ENCODE data around the gene LMLN. TPM values are rescaled to one million over a fixed set of nuclear protein-coding genes. Genes with fewer than 3 reads are reported as not detected.

LMLN gene
- total RNA-seq, 1 experiment from 2014 or later: 17.4 TPM

- BruUV-seq (replicated peaks): no TSS peak
- Histone ChIP-seq H3K36me3 (ENCODE audit: insufficient read depth, low read length, poor library complexity, severe bottlenecking) (peaks cover 5% of the 10 kb centered on the region), H3K4me1 (ENCODE audit: insufficient read depth, low read length, poor library complexity, severe bottlenecking) (no peaks in the 10 kb centered on the region), H3K9me3 (ENCODE audit: low read depth, low read length, poor library complexity, severe bottlenecking) (no peaks in the 10 kb centered on the region), H3K27me3 (replicated peaks; ENCODE audit: insufficient read depth, low read depth, low read length, poor library complexity) (no peaks in the 10 kb centered on the region), H3K27ac (ENCODE audit: low read depth, low read length, poor library complexity, severe bottlenecking) (no peak overlapping the region), H3K4me3 (ENCODE audit: low read depth, low read length, poor library complexity, severe bottlenecking) (no peak overlapping the region)
- POLR2A ChIA-PET (ENCODE audit: low non-redundant PET): no interaction called here
- DNase-seq (ENCODE audit: low spot score): no peak
- CTCF ChIA-PET: no interaction called here
- intact Hi-C loops (cut with micrococcal nuclease; ENCODE audit: unreplicated experiment): no loop called here
- TF ChIP-seq EZH2 (IDR thresholded peaks at IDR 0.05; ENCODE audit: borderline replicate concordance, low read depth, low read length, poor library complexity, severe bottlenecking) (no peak), CTCF (conservative IDR thresholded peaks at IDR 0.05; ENCODE audit: low read depth, low read length) (no peak)
Measured at GRCh38 chr3:198043119-198043518, 83.1 kb downstream of the LMLN start.

GRCh38 chr3:198046120-198046857 is 86.3 kb downstream of the LMLN start:
- H3K9me3 ChIP-seq (ENCODE audit: low read depth, low read length, poor library complexity, severe bottlenecking): no peaks in the 10 kb centered on the region
- BruUV-seq (replicated peaks): no TSS peak
- no peak overlapping the region for H3K4me3 ChIP-seq (ENCODE audit: low read depth, low read length, poor library complexity, severe bottlenecking)
- TF ChIP-seq EZH2 (IDR thresholded peaks at IDR 0.05; ENCODE audit: borderline replicate concordance, low read depth, low read length, poor library complexity, severe bottlenecking) (no peak), CTCF (conservative IDR thresholded peaks at IDR 0.05; ENCODE audit: low read depth, low read length) (no peak)
- intact Hi-C loops (cut with micrococcal nuclease; ENCODE audit: unreplicated experiment): no loop called here
- no peaks in the 10 kb centered on the region for H3K36me3 ChIP-seq (ENCODE audit: insufficient read depth, low read length, poor library complexity, severe bottlenecking)
- H3K27ac ChIP-seq (ENCODE audit: low read depth, low read length, poor library complexity, severe bottlenecking): no peak overlapping the region
- no peaks in the 10 kb centered on the region for H3K27me3 ChIP-seq (replicated peaks; ENCODE audit: insufficient read depth, low read depth, low read length, poor library complexity)
- H3K4me1 ChIP-seq (ENCODE audit: insufficient read depth, low read length, poor library complexity, severe bottlenecking): no peaks in the 10 kb centered on the region
- ChIA-PET CTCF (no interaction called here), POLR2A (ENCODE audit: low non-redundant PET) (interaction anchor here (0.6 kb wide), 1 partner anchor 1473 kb away, joined by 9 read pairs; no protein-coding TSS in a partner anchor)
- DNase-seq (ENCODE audit: low spot score): peak; percentile 10

GRCh38 chr3:198048445-198048844 is 88.4 kb downstream of the LMLN start:
- ChIA-PET CTCF (no interaction called here), POLR2A (ENCODE audit: low non-redundant PET) (no interaction called here)
- Histone ChIP-seq H3K27me3 (replicated peaks; ENCODE audit: insufficient read depth, low read depth, low read length, poor library complexity) (no peaks in the 10 kb centered on the region), H3K9me3 (ENCODE audit: low read depth, low read length, poor library complexity, severe bottlenecking) (no peaks in the 10 kb centered on the region), H3K4me3 (ENCODE audit: low read depth, low read length, poor library complexity, severe bottlenecking) (no peak overlapping the region), H3K27ac (ENCODE audit: low read depth, low read length, poor library complexity, severe bottlenecking) (no peak overlapping the region), H3K4me1 (ENCODE audit: insufficient read depth, low read length, poor library complexity, severe bottlenecking) (no peaks in the 10 kb centered on the region), H3K36me3 (ENCODE audit: insufficient read depth, low read length, poor library complexity, severe bottlenecking) (no peaks in the 10 kb centered on the region)
- DNase-seq (ENCODE audit: low spot score): no peak
- TF ChIP-seq EZH2 (IDR thresholded peaks at IDR 0.05; ENCODE audit: borderline replicate concordance, low read depth, low read length, poor library complexity, severe bottlenecking) (no peak), CTCF (conservative IDR thresholded peaks at IDR 0.05; ENCODE audit: low read depth, low read length) (no peak)
- intact Hi-C loops (cut with micrococcal nuclease; ENCODE audit: unreplicated experiment): no loop called here
- no TSS peak for BruUV-seq (replicated peaks)

All from A673 (cell line).